ENCODE measurements around the gene MPZL3.

DNA sequence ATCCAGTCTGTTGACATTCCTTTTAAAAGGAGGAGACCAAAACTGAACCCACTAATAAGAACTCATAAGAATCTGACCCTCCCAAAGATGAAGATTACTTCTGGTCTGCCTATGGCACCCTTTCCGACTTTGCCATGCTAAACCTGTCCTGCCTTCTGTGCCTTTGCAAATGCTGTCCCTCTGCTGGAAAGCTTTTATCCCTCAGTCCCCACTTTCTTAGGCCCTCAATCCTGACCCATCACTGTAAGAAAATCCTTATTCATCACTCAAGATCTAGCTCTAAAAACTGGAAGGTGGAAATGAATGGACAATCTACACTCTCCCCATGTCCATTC is 10.4 kb downstream of the MPZL3 start:
- TF ChIP-seq, protein P1, sequence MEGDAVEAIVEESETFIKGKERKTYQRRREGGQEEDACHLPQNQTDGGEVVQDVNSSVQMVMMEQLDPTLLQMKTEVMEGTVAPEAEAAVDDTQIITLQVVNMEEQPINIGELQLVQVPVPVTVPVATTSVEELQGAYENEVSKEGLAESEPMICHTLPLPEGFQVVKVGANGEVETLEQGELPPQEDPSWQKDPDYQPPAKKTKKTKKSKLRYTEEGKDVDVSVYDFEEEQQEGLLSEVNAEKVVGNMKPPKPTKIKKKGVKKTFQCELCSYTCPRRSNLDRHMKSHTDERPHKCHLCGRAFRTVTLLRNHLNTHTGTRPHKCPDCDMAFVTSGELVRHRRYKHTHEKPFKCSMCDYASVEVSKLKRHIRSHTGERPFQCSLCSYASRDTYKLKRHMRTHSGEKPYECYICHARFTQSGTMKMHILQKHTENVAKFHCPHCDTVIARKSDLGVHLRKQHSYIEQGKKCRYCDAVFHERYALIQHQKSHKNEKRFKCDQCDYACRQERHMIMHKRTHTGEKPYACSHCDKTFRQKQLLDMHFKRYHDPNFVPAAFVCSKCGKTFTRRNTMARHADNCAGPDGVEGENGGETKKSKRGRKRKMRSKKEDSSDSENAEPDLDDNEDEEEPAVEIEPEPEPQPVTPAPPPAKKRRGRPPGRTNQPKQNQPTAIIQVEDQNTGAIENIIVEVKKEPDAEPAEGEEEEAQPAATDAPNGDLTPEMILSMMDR (optimal IDR thresholded peaks at IDR 0.05 in 1 of 3, IDR thresholded peaks at IDR 0.05 in 1 of 3, conservative IDR thresholded peaks at IDR 0.05 in 1 of 3; ENCODE audit: extremely low read depth in 1 of 3, insufficient read depth in 2 of 3, low read length in 3 of 3) = no peak
- no peak for TF ChIP-seq EZH2 (IDR thresholded peaks at IDR 0.05; ENCODE audit: low read length)

Measured in keratinocyte (primary cell).